ENCODE measurements around the gene XCR1. TPM values are rescaled to one million over a fixed set of nuclear protein-coding genes. Genes with fewer than 3 reads are reported as not detected.

Gene XCR1
- total RNA-seq, 1 donor from 2014 or later, result not detected

GRCh38 chr3:46020766-46021510 is 6.3 kb downstream of the XCR1 start:
- TF ChIP-seq CTCF (conservative IDR thresholded peaks at IDR 0.05; ENCODE audit: low read depth, low read length), result no peak
- no peak for DNase-seq (ENCODE audit: low read depth)
- H3K4me3 ChIP-seq (ENCODE audit: low read depth, low read length), result no peak overlapping the region

GRCh38 chr3:46019707-46020106 is 7.6 kb downstream of the XCR1 start:
- TF ChIP-seq CTCF (conservative IDR thresholded peaks at IDR 0.05; ENCODE audit: low read depth, low read length), result no peak
- no peak for DNase-seq (ENCODE audit: low read depth)
- no peak overlapping the region for H3K4me3 ChIP-seq (ENCODE audit: low read depth, low read length)

GRCh38 chr3:46017720-46018119 is 9.6 kb downstream of the XCR1 start:
- no peak overlapping the region for H3K4me3 ChIP-seq (ENCODE audit: low read depth, low read length)
- TF ChIP-seq CTCF (conservative IDR thresholded peaks at IDR 0.05; ENCODE audit: low read depth, low read length), result no peak
- DNase-seq (ENCODE audit: low read depth), result no peak

- TF ChIP-seq CTCF (conservative IDR thresholded peaks at IDR 0.05; ENCODE audit: low read depth, low read length), result no peak
- H3K4me3 ChIP-seq (ENCODE audit: low read depth, low read length), result no peak overlapping the region
- DNase-seq (ENCODE audit: low read depth), result no peak
These were observed 13.8 kb downstream of the XCR1 start for GRCh38 chr3:46013316-46014094.

GRCh38 chr3:46012246-46012645 is 15.0 kb downstream of the XCR1 start:
- no peak for DNase-seq (ENCODE audit: low read depth)
- no peak overlapping the region for H3K4me3 ChIP-seq (ENCODE audit: low read depth, low read length)
- TF ChIP-seq CTCF (conservative IDR thresholded peaks at IDR 0.05; ENCODE audit: low read depth, low read length), result no peak

GRCh38 chr3:46010519-46011113 is 16.7 kb downstream of the XCR1 start:
- TF ChIP-seq CTCF (conservative IDR thresholded peaks at IDR 0.05; ENCODE audit: low read depth, low read length), result no peak
- no peak for DNase-seq (ENCODE audit: low read depth)
- H3K4me3 ChIP-seq (ENCODE audit: low read depth, low read length), result no peak overlapping the region
